Mesothelial cell of epicardium (in vitro differentiated cells): ENCODE measurements around the gene FIGN. TPM values are rescaled to one million over a fixed set of nuclear protein-coding genes. Genes with fewer than 3 reads are reported as not detected.

Experiments
- DNase-seq, 2 experiments: peaks; one replicate each; pipeline ENCODE4 v3.0.0; 2021; ENCODE audit warnings: low spot score in 2 of 2; ENCODE audit not compliant: unreplicated experiment in 2 of 2
- H3K27ac Mint-ChIP-seq: 2 replicates; pipeline ENCODE4 v1.8.0; 2021; ENCODE audit warnings: mixed read lengths
- H3K27me3 Mint-ChIP-seq: 2 replicates; pipeline ENCODE4 v1.8.0; 2021; ENCODE audit warnings: low read depth, mixed read lengths
- H3K36me3 Mint-ChIP-seq: 2 replicates; pipeline ENCODE4 v1.8.0; 2021; ENCODE audit warnings: mixed read lengths
- H3K4me1 Mint-ChIP-seq: 2 replicates; pipeline ENCODE4 v1.8.0; 2021; ENCODE audit warnings: mixed read lengths
- H3K4me3 Mint-ChIP-seq: 2 replicates; pipeline ENCODE4 v1.8.0; 2021; ENCODE audit warnings: mild to moderate bottlenecking, moderate library complexity, mixed read lengths
- H3K9me3 Mint-ChIP-seq: 2 replicates; pipeline ENCODE4 v1.8.0; 2021; ENCODE audit warnings: mixed read lengths
- CTCF ChIP-seq: fragments of 200-600 bp; sonication (generic); IDR thresholded peaks from one replicate; pipeline ENCODE4 v1.5.0; 2021; ENCODE audit warnings: antibody characterized with exemption; ENCODE audit not compliant: unreplicated experiment
- total RNA-seq: library from RNA; stranded (reverse); gene quantifications from 3 replicates; pipeline ENCODE4 v1.2.1, GENCODE V29; 2021

The FIGN gene
- total RNA-seq, 1 donor from 2014 or later, result 11.5 TPM

- Mint-ChIP-seq H3K36me3 (peaks cover 3% of the 10 kb centered on the region), H3K27me3 (no peaks in the 10 kb centered on the region), H3K4me1 (no peaks in the 10 kb centered on the region), H3K27ac (no peak overlapping the region), H3K9me3 (peaks cover 4% of the 10 kb centered on the region), H3K4me3 (no peak overlapping the region)
- DNase-seq, result no peak
- no peak for TF ChIP-seq CTCF
Measured at GRCh38 chr2:163669506-163669905, 66.3 kb downstream of the FIGN start.

GRCh38 chr2:163667064-163667887 lies 68.5 kb downstream of the FIGN start:
- H3K27ac Mint-ChIP-seq, result no peak overlapping the region
- H3K27me3 Mint-ChIP-seq, result no peaks in the 10 kb centered on the region

GRCh38 chr2:163665817-163666216 lies 70.0 kb downstream of the FIGN start:
- H3K4me3 Mint-ChIP-seq, result no peak overlapping the region
- TF ChIP-seq CTCF, result no peak
- no peak overlapping the region for H3K27ac Mint-ChIP-seq
- H3K4me1 Mint-ChIP-seq, result peaks cover 14% of the 10 kb centered on the region
- H3K36me3 Mint-ChIP-seq, result peaks cover 4% of the 10 kb centered on the region
- H3K27me3 Mint-ChIP-seq, result no peaks in the 10 kb centered on the region
- peaks cover 4% of the 10 kb centered on the region for H3K9me3 Mint-ChIP-seq
- DNase-seq, result no peak

More at GRCh38 chr2:163667064-163667887, 68.5 kb downstream of the FIGN start:
- TF ChIP-seq CTCF, result no peak
- no peak for DNase-seq
- peaks cover 7% of the 10 kb centered on the region for H3K4me1 Mint-ChIP-seq
- H3K36me3 Mint-ChIP-seq, result peaks cover 4% of the 10 kb centered on the region
- H3K9me3 Mint-ChIP-seq, result peaks cover 4% of the 10 kb centered on the region
- no peak overlapping the region for H3K4me3 Mint-ChIP-seq

- Mint-ChIP-seq H3K4me1 (peaks cover 14% of the 10 kb centered on the region), H3K4me3 (no peak overlapping the region), H3K9me3 (peaks cover 4% of the 10 kb centered on the region), H3K36me3 (peaks cover 4% of the 10 kb centered on the region), H3K27ac (no peak overlapping the region), H3K27me3 (no peaks in the 10 kb centered on the region)
- no peak for DNase-seq
- TF ChIP-seq CTCF, result no peak
Measured at GRCh38 chr2:163665051-163665450, 70.8 kb downstream of the FIGN start.

- no peak for TF ChIP-seq CTCF
- Mint-ChIP-seq H3K27me3 (no peaks in the 10 kb centered on the region), H3K4me3 (no peak overlapping the region), H3K36me3 (peaks cover 4% of the 10 kb centered on the region), H3K4me1 (peaks cover 14% of the 10 kb centered on the region), H3K27ac (no peak overlapping the region), H3K9me3 (peaks cover 4% of the 10 kb centered on the region)
- no peak for DNase-seq
Measured at GRCh38 chr2:163664610-163665009, 71.2 kb downstream of the FIGN start.
